ENCODE results near the gene MYRF. TPM values are rescaled to one million over a fixed set of nuclear protein-coding genes. Genes with fewer than 3 reads are reported as not detected.

Gene MYRF
- total RNA-seq, 4 donors from 2014 or later: 0.11 to 0.83 (median 0.27) TPM; not detected in 1

- no peaks in the 10 kb centered on the region for H3K4me1 ChIP-seq
- no peak for DNase-seq
- no peaks in the 10 kb centered on the region for H3K36me3 ChIP-seq
- H3K4me3 ChIP-seq (replicated peaks in 1 of 3): no peak overlapping the region
- no peak overlapping the region for H3K27ac ChIP-seq
- no peaks in the 10 kb centered on the region for H3K9me3 ChIP-seq
- intact Hi-C loops (cut with DNase I): no loop called here
- no peak for TF ChIP-seq CTCF (IDR thresholded peaks at IDR 0.05)
- no peak for TF ChIP-seq POLR2A (IDR thresholded peaks at IDR 0.05)
- 90 to 93% methylated on average over 12 of the region's 12 CpGs for WGBS, 2 donors
- no peaks in the 10 kb centered on the region for H3K27me3 ChIP-seq
These were observed 40.1 kb upstream of the MYRF start for GRCh38 chr11:61712314-61712713.

GRCh38 chr11:61712846-61713245 is 39.6 kb upstream of the MYRF start:
- no peaks in the 10 kb centered on the region for H3K27me3 ChIP-seq
- no peaks in the 10 kb centered on the region for H3K36me3 ChIP-seq
- DNase-seq: no peak
- peaks cover 0 to 1% of the 10 kb centered on the region in 2 donors for H3K4me1 ChIP-seq
- intact Hi-C loops (cut with DNase I): no loop called here
- TF ChIP-seq CTCF (IDR thresholded peaks at IDR 0.05) (no peak), POLR2A (IDR thresholded peaks at IDR 0.05) (no peak)
- no peak overlapping the region for H3K27ac ChIP-seq
- no peak overlapping the region for H3K4me3 ChIP-seq (replicated peaks in 1 of 3)
- WGBS, 2 donors: 95 to 96% methylated on average over 5 to 6 of the region's 6 CpGs
- H3K9me3 ChIP-seq: no peaks in the 10 kb centered on the region

- TF ChIP-seq POLR2A (IDR thresholded peaks at IDR 0.05) (no peak), CTCF (IDR thresholded peaks at IDR 0.05) (no peak)
- Histone ChIP-seq H3K9me3 (no peaks in the 10 kb centered on the region), H3K4me3 (replicated peaks in 1 of 3) (no peak overlapping the region), H3K36me3 (no peaks in the 10 kb centered on the region), H3K4me1 (peaks cover 4 to 7% of the 10 kb centered on the region in 2 donors), H3K27ac (no peak overlapping the region), H3K27me3 (no peaks in the 10 kb centered on the region)
- intact Hi-C loops (cut with DNase I): no loop called here
- 69 to 82% methylated on average over 2 to 6 of the region's 9 CpGs for WGBS, 2 donors
- DNase-seq: no peak
These were observed 39.0 kb upstream of the MYRF start for GRCh38 chr11:61713464-61713863.

- no peaks in the 10 kb centered on the region for H3K27me3 ChIP-seq
- 66 to 69% methylated on average over 5 of the region's 5 CpGs for WGBS, 2 donors
These were observed 38.5 kb upstream of the MYRF start for GRCh38 chr11:61713906-61714305.

GRCh38 chr11:61714316-61714715 is 38.1 kb upstream of the MYRF start:
- Histone ChIP-seq H3K4me1 (peaks cover 5 to 11% of the 10 kb centered on the region in 2 donors), H3K9me3 (no peaks in the 10 kb centered on the region), H3K27ac (no peak overlapping the region), H3K27me3 (no peaks in the 10 kb centered on the region), H3K36me3 (no peaks in the 10 kb centered on the region), H3K4me3 (replicated peaks in 1 of 3) (no peak overlapping the region)
- WGBS, 2 donors: 89% methylated on average over 5 to 6 of the region's 6 CpGs
- DNase-seq: no peak
- intact Hi-C loops (cut with DNase I): no loop called here
- TF ChIP-seq CTCF (IDR thresholded peaks at IDR 0.05) (no peak), POLR2A (IDR thresholded peaks at IDR 0.05) (no peak)

More at GRCh38 chr11:61713906-61714305, 38.5 kb upstream of the MYRF start:
- Histone ChIP-seq H3K36me3 (no peaks in the 10 kb centered on the region), H3K27ac (no peak overlapping the region), H3K4me3 (replicated peaks in 1 of 3) (no peak overlapping the region), H3K4me1 (peaks cover 5 to 11% of the 10 kb centered on the region in 2 donors), H3K9me3 (no peaks in the 10 kb centered on the region)
- intact Hi-C loops (cut with DNase I): no loop called here
- no peak for DNase-seq
- TF ChIP-seq CTCF (IDR thresholded peaks at IDR 0.05) (no peak), POLR2A (IDR thresholded peaks at IDR 0.05) (no peak)

Measured in thyroid gland (tissue), 4 donors.